ENCODE results near the gene USH2A. TPM values are rescaled to one million over a fixed set of nuclear protein-coding genes. Genes with fewer than 3 reads are reported as not detected.

USH2A gene
- total RNA-seq, 4 donors from 2014 or later = not detected

DNA sequence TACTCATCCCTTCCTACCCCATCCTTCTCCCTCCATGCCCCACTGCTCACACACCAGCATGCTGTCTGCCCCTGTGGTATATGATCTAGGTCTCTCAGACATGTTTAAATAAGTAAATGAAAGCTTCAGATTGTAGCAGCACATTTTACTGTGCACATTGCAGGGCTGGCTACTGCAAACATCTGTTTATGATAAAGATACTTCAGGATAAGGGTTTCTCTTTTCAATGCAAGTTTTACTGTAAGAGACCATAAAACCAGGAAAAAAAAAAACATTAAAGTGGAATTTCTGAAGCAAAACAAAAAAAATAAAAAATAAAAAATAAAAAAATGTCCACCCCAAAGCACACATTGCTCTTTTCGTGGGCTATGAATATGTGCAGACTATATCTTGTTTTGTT, 184.4 kb downstream of the USH2A start:
- no peak for ATAC-seq (ENCODE audit: low FRiP score)
- no peak for DNase-seq (ENCODE audit: low spot score)
- TF ChIP-seq, protein P1, sequence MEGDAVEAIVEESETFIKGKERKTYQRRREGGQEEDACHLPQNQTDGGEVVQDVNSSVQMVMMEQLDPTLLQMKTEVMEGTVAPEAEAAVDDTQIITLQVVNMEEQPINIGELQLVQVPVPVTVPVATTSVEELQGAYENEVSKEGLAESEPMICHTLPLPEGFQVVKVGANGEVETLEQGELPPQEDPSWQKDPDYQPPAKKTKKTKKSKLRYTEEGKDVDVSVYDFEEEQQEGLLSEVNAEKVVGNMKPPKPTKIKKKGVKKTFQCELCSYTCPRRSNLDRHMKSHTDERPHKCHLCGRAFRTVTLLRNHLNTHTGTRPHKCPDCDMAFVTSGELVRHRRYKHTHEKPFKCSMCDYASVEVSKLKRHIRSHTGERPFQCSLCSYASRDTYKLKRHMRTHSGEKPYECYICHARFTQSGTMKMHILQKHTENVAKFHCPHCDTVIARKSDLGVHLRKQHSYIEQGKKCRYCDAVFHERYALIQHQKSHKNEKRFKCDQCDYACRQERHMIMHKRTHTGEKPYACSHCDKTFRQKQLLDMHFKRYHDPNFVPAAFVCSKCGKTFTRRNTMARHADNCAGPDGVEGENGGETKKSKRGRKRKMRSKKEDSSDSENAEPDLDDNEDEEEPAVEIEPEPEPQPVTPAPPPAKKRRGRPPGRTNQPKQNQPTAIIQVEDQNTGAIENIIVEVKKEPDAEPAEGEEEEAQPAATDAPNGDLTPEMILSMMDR (IDR thresholded peaks at IDR 0.05) = no peak

DNA sequence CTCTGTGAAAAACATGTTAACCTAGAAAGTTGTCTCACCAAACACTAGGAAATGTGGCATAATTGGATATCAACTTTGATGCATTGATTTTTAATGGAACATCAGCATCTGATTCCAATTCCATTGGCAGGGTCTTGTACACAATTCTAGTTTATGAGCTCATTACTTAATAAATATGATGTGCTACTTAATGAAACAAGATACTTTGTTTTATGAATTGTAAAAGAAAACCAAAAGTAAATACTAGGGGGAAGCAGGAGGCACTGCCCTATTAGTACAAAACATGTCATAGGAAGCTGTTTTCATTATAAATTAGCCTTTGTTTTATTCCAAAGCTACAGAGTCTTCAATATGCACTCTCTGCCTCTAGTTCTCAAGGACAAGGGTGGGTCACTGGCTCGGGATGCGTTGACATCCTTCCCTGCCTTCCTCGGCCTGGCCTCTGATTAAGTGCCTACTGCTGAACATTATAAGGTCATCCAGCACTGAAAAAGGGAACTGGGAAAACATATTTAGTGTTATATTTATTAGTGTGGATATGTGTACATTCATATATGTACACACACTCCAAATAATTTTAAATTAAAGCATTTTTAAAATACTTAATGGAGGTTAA, 185.2 kb downstream of the USH2A start:
- ATAC-seq (ENCODE audit: low FRiP score) (no peak), DNase-seq (ENCODE audit: low spot score) (no peak)
- TF ChIP-seq, protein P1 (IDR thresholded peaks at IDR 0.05) = no peak

DNA sequence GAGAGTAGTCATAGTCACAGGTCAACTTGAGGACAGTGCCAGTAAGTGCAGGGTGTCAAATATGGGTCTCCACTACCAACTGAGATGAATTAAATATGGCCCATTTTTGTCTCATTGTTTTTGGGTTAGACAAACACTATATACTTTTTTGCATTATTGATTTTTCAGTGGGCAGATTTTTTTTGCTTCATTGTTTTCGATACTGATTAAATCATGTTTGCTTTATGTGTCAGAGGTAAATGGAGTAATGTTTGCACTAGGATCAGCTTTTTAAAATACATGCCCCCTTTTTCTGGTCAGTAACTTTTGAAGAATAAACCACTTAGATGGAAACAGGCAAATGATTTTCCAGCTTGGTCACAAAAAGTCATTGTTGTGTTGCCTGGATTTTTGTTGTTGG, 199.0 kb downstream of the USH2A start:
- TF ChIP-seq, protein P1 (IDR thresholded peaks at IDR 0.05) = no peak
- ATAC-seq (ENCODE audit: low FRiP score) (no peak), DNase-seq (ENCODE audit: low spot score) (no peak)

DNA sequence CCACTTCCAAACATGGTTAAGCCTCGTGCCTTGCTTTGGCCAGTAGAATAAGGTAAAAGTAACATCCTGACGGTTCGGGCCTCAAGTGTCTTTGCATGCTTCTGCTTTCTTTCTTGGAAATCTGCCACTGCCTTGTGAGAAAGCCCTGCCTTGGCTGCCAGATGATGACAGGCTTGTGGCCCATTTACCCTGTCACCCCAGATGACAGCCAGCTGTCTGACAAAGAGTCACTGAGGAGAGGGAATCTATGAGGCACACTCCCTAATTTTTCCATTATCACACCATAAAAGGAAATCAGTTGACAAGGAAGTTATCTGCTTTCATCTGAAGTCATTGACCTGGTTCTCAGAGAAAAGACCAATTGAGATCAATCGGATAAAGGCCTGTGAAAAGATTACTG, 199.8 kb downstream of the USH2A start:
- DNase-seq (ENCODE audit: low spot score) (no peak), ATAC-seq (ENCODE audit: low FRiP score) (no peak)
- TF ChIP-seq, protein P1 (IDR thresholded peaks at IDR 0.05) = no peak

DNA sequence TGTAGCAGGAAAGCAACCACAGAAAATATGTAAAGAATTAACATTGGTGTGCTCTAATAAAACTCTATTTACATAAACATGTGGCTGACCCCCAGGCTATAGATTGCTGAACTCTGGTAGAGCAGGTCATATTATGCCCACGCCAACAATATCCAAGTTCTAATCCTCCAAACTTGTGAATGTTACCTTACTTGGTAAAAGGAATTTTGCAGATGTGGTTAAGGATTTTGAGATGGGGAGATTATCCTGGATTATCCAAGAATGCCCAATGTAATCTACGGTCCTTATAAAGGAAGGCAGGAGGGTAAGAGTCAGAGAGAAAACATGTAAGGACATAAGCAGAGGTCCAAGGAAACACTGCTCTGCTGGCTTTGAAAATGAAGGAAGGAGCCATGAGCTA, 201.0 kb downstream of the USH2A start:
- ATAC-seq (ENCODE audit: low FRiP score) (no peak), DNase-seq (ENCODE audit: low spot score) (no peak)
- TF ChIP-seq, protein P1 (IDR thresholded peaks at IDR 0.05) = no peak

DNA sequence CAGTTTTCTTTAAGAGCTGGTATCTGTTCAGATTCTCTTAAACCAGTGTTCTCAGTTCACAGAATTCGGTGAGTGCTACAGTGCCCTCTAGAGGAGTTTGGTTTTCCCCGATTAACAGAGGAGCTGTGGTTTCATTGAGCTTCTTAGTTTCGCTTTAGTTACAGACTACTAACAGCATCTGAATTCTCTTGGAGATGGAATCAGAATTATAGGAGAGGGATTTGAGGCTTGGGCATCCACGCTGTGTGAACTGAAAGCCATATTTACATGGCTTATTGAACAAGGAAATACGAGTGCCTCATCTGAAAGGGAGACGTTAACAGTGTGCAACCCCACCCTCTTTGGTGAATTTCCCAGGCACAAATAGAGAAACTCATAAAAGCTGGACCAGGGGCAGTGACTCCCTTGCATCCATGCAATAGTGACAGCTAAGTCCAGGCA, 202.0 kb downstream of the USH2A start:
- TF ChIP-seq, protein P1 (IDR thresholded peaks at IDR 0.05) = no peak
- DNase-seq (ENCODE audit: low spot score) (no peak), ATAC-seq (ENCODE audit: low FRiP score) (peak; percentile 75)

DNA sequence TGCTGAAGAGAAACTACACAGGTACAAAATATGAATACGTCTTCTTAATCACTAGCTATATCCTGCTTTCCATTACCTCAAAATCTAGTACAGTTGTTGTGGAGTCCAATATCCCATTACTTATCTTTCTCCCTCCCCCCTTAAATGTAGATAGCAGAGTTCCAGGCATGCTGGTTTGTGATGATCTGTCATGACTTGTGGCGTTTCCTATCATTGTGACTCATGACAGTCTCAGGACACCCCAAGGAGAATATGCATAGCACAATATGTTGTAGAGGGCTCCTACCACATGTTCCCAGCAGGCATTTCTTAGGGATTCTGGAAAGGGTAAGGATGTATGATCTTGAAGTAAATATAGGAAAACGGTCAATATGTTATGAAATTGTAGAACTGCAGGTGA, 206.9 kb downstream of the USH2A start:
- TF ChIP-seq, protein P1 (IDR thresholded peaks at IDR 0.05) = no peak
- ATAC-seq (ENCODE audit: low FRiP score) (no peak), DNase-seq (ENCODE audit: low spot score) (no peak)
